ENCODE results near the gene MAPK1IP1L.

DNA sequence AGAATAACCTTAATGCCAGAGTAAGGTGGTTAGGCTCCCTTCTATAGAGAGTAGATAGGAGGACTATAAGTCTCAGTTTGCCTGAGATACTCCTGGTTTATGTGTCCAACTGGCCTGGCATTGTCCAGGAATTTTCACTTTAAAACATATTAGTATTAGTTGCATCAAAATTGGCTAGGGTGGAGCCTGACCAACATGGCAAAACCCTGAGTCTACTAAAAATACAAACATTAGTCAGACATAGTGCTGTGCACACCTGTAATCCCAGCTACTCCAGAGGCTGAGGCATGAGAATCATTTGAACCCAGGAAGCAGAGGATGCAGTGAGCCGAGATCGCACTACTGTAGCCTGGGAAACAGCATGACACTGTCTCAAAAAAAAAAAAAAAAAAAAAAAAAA, 36.4 kb upstream of the MAPK1IP1L start:
- TF ChIP-seq, protein P1, sequence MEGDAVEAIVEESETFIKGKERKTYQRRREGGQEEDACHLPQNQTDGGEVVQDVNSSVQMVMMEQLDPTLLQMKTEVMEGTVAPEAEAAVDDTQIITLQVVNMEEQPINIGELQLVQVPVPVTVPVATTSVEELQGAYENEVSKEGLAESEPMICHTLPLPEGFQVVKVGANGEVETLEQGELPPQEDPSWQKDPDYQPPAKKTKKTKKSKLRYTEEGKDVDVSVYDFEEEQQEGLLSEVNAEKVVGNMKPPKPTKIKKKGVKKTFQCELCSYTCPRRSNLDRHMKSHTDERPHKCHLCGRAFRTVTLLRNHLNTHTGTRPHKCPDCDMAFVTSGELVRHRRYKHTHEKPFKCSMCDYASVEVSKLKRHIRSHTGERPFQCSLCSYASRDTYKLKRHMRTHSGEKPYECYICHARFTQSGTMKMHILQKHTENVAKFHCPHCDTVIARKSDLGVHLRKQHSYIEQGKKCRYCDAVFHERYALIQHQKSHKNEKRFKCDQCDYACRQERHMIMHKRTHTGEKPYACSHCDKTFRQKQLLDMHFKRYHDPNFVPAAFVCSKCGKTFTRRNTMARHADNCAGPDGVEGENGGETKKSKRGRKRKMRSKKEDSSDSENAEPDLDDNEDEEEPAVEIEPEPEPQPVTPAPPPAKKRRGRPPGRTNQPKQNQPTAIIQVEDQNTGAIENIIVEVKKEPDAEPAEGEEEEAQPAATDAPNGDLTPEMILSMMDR (conservative IDR thresholded peaks at IDR 0.05): no peak
- TF ChIP-seq EZH2 (IDR thresholded peaks at IDR 0.05; ENCODE audit: low read depth): no peak
